NCI-H748 treated with DMSO at 0.1 percent for 48 hours (cell line): Measurements from ENCODE around the gene RGPD8.
"Not testable (repeated sequence)": the region's sequence is repeated elsewhere in the genome, so short reads cannot be mapped to it uniquely, and the experiment has no call there.

ENCODE experiments used
- DNase-seq: peaks from one replicate; lab custom pipeline; 2025; lab: John Stamatoyannopoulos, UW

RGPD8 gene

DNA sequence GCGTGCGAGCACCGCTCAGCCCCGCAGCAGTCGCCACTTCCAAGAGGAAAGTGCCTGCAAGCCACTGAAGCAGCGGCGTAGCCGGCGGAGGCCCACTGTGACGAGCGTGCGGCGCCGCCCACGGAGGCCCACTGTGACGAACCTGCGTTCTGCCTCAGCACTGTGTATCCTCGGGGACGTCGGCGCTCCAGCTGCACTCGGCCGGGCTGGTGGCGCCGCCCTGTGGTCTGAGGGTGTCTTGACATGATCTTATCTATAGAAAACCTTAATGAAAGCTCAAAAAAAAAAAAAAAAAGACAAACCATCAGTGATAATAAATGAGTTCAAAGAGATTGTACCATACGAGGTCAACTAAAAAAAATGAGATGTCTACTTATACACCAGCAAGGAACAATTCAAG lies at the start of gene RGPD8:
Gene RGPD8, minus strand, starts transcription at position 166 of the 400 bp plus-strand sequence. CDS start 192 bp downstream, outside the sequence.
- not testable (repeated sequence) for DNase-seq

DNA sequence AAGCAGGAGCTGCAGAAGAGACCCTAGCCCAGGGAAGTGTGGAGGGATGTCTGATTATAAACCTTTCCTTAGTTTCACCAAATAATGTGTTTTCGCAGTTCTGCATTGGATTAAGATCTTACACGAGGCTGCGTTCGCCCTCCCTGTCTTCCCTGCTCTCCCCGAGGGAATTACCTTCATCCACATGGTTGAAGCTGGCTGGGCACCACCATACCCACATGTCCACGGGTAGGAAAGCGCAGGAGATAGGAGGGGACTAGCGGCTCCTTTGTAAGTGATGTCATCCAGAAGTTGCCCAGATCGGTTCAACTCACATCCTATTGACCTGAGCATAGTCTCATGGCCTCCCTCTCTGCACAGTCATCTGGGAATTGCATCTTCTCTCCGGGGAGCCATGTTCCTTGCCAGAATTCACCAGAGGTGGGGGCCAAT lies 49.6 kb upstream of the RGPD8 start:
- DNase-seq: peak; percentile 25

DNA sequence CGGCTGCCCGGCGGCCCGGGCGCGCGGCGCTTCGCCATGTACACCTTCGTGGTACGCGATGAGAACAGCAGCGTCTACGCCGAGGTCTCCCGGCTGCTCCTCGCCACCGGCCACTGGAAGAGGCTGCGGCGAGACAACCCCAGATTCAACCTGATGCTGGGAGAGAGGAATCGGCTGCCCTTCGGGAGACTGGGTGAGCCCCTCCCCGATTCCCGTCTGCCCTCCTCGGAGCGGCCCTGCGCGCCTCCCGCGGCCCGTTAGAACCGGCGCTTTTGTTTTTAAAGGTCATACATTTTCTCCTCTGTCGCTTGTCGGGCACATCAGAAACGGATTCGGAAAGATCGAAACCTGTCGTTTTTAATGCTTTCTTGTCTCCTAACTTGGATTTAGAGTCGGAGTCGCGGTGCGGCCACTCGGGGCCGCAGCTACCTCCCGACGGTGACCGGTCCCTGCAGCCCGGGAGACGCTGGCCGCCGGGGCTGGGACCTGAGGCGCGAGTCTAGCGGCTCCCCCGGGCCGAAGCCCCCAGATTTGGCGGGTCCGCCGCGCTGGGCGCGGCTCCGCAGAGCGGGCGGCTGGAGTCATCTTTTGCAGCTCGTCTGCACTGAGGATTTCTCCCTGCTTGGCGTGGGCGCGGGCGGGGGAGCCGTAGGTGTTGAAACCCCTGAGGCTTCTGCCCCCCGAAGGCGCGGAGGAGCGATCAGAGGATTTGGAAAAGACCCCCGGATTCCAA lies 49.0 kb upstream of the RGPD8 start:
- no peak for DNase-seq

DNA sequence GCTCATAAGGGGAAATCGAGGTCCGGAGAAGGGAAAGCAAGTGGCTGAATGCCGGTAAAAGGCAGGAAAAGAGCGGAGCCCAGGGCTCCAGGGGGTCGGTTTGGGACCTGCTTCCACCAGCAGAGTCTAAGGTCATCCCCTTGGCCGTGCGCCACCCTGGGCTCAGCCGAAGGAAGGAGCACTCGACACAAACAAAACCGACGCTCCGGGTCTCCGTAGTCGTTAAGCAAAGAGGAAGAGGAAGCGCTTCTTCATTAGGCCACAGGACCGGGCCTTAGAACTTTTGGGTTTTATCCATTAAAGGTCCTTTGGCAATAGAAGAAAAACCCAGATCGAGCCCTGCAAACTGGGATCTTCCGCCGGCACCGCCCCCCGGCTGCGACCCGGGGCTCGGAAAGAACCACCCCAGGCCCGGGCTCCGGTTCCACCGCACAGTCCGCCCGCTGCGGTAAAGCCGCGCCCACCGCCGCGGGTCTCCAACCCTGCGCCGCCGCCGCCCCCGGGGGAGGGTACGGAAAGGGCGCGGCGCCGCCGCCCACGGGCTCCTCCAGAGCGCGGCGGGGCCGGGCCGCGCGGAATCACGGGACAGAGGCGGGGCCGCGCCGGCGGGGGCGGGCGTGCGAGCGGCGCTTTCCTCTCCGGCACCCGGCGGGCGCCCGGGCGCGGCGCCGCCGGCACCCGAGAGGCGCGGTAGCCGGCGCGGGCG lies 48.2 kb upstream of the RGPD8 start, which contains the start of gene TTL:
Gene TTL, plus strand, starts transcription at position 629 of the 706 bp plus-strand sequence. CDS start 189 bp downstream, outside the sequence.
- peak; percentile 39 for DNase-seq

DNA sequence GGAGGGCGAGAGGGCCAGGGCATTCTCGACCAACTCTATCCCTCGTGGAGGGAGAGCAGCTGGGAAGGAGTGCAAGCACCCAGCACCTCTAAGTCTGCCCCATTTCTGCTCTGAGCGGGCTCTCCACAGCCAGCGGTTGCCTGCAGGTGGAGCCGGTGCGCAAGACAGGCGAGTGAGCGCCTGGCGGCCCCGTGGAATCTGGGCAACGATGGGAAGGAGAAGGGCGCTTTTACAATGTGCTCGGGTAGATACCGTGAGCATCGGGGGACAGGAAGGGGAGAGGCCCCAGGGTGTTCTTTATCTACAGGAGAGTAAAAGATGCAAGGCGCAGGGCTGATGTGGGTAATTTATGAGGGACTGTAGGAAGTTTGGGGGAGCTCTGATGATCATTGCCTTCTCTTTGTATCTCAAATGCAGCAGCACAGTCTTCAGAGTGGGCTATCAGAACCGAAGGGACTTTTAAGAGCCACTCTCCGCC lies 47.6 kb upstream of the RGPD8 start:
- peak; percentile 45 for DNase-seq

DNA sequence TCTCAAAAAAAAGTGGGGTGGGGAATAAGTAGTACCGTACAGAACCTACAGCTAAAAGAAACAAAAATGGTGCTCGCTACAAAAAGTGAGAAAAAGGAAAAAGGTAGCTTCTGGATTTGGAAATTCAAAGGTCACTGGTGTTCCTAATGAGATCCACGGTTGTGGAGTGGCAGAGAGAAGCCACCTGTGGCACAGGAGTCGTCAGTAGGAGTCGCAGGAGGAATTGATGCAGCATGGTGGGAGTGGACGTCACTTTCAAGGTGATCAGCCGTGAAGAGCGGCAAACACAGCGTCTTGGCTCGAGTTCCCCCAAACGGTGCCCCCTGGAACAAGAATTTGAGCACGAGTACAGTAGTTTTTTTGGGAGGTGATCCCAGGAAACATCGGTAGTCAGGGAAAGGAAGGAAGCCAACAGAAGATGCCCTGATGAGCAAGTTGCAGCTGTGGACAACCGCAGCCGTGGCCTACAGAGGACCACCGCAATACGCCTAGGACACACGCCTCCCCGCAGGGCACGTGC lies 47.1 kb upstream of the RGPD8 start:
- no peak for DNase-seq

DNA sequence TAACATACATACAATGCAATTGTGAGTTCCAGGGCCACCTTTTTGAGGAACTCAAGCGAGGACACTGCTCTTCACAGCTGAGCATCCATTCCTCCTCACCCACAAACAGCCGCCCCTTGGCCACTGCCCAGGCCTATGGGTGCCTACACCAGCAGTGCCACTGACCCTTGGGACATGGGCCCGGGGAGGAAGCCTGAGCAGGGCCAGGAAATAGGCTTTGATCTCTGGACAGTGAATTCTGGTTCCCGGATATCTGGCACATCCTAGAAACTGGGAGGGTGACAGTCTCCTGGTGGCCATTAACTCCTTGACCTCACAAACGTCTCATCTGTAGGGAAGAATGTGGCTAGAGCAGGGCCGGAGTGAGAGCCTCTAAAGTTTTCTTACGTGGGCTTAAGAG lies 43.0 kb upstream of the RGPD8 start:
- DNase-seq: no peak

DNA sequence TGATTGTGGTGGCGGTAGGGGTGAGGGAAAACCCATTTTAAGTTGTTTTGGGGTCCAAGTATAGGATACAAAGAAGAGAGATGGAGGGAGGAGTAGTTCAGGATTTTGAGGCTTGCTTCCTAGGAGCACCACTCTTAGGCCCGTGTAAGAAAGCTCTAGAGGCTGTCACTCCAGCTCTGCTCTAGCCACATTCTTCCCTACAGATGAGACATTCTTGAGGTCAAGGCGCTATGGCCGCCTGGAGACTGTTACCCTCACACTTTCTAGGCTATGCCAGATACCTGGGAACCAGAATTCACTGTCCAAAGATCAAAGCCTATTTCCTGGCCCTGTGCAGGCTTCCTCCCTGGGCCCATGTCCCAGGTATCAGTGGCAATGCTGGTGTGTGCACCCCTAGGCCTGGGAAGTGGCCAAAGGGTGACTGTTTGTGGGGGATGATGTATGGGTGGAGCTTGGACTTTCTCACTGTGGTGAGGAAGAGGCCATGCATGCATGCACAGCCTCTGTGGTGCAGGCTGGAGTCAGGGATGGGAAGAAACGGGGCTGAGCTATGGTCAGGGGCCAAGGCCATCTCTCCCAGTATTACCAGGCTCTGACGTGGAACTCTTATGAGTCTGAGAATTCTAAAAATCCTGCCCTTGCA lies 41.5 kb upstream of the RGPD8 start:
- DNase-seq: no peak

DNA sequence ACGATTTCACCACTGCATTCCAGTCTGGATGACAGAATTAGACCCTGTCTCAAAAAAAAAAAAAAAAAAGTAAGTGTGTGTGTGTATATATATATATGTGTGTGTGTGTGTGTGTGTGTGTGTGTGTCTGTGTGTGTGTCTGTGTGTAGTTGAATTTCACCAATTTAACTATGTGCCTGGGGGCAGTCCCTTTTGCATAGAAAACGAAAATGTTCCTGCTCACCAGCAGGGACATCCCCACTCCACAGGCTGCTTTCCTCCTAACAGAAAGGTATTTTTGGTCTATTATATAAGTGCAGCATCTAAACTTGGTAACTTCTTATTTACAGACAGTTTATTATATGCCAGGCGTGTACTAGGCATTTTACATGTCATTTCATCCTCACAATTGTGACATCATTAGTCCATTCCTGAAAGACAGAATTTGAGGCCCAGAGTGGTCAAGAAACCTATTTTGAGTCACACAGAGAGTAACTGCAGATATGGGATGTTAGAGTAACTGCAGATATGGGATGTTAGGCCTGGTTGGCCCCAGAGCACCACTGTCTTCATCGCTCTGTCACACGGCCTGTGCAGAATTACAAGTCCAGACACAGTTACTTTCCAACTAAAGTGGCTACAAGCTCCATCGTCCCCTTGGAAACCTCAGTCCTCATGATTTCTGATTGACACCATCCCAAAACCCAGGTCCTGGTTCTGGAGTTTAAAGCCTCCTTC lies 39.3 kb upstream of the RGPD8 start:
- no peak for DNase-seq

DNA sequence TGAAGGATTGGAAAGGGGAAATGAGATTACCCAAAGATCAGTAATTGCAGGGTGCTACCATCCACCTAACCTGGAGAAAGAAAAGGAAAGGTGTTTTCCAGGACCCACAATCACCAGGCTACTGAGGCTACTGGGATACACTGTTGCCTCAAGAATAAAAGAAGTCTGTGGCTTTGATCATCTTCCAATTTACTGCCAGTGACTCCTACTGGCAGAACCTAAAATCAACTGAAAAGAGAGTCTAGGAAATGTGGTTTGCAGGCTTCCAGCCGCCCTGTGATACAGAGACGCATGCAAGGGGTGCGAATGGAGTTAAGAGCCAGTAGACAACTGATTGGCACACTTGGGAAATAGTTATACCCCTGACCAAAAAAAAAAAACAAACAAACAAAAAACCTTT lies 31.9 kb upstream of the RGPD8 start:
- DNase-seq: no peak

DNA sequence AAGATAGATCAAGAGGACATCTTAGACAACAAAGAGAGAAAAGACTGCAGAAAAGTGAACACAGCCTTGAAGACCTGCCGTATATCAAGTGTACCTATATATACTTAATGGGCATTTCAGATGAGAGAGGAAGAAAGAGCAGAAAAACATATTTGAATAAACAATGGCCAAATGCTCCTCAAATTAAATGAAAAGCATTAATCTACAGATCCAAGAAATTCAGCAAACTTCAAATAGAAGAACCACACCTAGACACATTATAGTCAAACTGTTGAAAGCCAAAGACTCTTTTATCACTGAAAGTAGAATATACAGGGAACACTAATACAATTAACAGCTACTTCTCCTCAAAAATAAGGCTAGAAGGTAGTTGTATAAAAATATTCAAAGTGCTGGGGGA lies 29.8 kb upstream of the RGPD8 start:
- no peak for DNase-seq

DNA sequence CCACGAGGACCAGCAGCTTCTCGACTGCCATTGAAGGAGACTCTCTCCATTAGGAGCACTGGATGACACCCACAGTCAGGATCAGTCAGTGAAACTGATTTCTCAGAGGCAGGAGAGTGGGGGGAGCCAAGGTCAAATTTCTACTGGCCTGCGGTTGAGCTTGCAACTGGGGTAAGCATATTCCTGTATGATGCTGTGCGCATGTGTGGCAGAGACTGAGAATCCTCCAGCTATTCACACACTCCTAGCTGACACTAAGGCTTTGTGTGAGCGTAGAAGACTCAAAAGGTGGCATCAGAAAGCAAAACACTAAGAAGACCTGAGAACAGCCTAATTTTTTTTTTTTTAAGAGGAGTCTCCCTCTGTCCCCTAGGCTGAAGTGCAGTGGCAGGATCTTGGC lies 28.7 kb upstream of the RGPD8 start:
- no peak for DNase-seq

DNA sequence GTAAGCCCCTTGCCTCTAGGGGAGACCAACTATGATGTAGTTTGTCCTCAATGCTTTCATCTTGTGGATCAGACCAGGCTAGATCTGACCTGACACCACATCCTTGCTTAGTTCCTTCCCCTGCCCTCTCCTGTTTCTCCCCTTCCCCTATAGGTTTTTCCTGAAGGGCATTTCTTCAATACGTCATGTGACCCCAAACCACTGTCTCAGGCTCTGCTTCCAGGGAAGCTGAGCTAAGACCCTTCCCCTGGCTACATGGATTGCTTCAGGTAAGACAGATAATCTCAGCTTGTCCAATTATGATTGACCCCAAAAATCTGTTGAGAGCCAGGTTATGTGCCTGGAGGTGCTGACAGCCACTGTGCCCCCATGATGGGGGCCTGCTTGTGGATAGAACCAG lies 25.9 kb upstream of the RGPD8 start:
- DNase-seq: no peak

DNA sequence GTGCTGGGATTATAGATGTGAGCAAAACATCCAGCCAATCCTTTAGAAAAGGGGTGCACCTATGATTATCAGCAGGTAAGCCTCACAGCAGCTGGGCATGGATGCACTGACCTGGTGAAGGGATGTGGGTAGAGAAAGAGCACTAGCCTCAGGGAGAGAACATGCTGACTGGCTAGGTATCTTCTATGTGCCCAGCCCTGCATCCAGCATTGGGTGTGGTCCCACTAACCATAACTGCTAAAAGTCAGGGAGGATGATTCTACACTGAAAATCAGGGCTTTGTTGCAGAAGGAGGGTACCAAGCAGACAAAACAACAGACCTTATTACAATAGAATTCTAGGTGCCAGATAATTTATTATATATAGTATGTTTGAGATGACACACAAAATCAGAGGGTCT lies 21.1 kb upstream of the RGPD8 start:
- no peak for DNase-seq

DNA sequence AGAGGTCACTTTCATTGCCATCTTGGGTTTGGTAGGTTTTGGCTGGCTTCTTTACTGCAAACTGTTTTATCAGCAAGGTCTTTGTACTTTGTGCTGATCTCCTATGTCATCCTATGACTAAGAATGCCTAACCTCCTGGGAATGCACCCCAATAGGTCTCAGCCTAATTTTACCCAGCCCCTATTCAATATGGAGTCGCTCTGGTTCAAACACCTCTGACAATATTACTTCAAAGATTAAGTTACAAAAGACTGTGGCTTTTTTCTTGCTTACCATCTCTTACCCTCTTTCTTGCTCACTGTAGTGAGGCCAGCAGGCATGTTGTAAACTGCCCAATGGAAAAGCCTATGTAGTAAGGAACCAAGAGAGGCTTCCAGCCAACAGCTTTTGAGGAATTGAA lies 17.9 kb upstream of the RGPD8 start:
- DNase-seq: no peak

DNA sequence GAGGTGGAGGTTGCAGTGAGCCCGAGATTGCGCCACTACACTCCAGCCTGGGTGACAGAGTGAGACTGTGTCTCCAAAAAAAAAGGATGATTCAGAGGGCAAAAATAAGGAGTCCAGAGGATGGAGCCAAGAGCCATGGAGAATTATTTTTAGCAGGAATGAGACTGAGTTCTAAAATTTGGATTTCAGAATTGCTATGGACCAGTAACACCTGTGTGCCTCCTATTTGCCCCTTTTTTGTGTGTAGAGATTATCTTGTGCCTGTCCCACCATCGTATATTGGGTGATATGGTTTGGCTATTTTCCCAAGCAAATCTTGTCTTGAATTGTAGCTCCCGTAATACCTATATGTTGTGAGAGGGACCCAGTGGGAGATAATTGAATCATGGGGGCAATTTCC lies 16.4 kb upstream of the RGPD8 start:
- DNase-seq: no peak

DNA sequence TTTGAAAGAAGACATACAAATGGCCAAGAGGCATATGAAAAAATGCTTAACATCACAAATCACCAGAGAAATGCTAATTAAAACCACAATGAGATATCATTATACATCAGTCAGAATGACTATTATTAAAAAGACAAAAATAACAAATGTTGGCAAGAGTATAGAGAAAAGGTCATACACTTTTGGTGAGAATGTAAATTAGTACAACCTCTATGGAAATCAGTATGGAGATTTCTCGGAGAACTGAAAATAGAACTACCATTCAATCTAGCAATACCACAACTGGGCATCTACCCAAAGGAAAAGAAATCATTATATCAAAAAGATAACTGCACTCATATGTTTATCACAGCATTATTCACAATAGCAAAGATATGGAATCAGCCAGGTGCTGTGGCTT lies 10.8 kb upstream of the RGPD8 start:
- DNase-seq: not testable (repeated sequence)

DNA sequence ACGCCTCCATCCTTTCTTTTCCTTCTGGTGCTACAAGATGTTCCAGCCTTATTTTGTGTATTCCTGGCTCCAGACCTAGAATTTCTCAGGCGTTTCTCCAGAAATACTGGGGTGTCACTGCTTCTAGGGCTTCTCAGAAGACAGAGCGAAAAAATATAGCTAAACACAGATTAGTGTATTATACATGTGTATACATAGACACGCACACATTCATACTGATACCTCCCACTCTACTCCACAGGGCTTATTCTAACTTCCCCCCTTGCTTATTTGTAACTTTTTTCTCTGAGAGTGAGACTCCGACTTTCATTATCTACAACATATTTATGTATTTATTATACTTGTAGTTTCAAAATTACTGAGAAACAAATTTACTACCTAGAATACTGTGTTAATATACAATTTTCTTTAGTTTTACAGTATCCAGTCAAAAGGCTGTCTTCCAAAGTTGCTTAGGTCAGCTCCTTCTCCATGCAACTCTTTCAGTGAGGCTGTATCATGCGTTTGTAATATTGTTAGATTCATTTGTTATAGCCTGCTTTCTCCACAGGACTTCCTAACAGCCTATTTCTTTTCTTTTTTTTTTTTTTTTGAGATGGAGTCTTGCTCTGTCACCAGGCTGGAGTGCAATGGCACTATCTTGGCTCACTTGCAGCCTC lies 5.3 kb upstream of the RGPD8 start:
- DNase-seq: not testable (repeated sequence)

DNA sequence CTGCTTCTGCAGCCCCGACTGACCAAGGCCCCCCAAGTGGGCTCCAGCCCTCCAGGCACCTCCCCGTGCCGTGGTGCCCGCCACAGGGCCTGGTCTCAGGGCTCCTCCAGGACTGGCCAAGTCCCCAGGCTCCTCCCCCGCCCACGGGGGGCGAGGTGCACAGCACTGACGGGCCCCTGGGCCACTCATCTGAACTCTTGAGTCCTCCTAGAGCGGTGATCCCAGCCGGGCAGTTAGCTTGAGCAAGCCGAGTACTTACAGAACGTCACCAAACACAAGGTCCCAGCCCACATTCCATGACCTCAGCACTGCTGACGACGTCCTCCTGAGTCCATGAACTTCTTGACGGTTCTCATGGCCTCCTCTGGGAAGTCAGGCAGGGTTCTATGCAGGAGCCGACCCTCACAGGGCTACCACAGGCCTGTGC lies 4.0 kb upstream of the RGPD8 start:
- DNase-seq: not testable (repeated sequence)

DNA sequence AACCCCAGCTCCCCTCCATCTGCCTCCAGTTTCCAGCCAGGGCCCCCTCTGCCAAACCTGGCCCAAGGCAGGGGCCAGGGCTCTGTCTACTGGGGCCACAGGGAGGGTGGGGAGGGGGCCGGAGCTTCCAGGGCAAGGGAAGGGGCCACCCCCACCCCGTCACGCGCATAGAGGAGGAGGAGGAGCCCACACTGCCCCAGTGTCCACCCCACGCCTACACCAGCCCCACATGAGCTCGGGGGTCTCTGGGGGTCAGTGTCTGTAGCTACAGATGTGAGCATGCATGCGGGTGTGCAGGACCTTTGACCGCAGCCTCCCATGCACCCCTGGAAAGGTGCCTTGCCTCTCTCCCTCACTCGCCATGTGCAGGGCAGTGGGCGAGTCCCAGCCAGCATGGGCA lies 3.5 kb upstream of the RGPD8 start:
- not testable (repeated sequence) for DNase-seq

DNA sequence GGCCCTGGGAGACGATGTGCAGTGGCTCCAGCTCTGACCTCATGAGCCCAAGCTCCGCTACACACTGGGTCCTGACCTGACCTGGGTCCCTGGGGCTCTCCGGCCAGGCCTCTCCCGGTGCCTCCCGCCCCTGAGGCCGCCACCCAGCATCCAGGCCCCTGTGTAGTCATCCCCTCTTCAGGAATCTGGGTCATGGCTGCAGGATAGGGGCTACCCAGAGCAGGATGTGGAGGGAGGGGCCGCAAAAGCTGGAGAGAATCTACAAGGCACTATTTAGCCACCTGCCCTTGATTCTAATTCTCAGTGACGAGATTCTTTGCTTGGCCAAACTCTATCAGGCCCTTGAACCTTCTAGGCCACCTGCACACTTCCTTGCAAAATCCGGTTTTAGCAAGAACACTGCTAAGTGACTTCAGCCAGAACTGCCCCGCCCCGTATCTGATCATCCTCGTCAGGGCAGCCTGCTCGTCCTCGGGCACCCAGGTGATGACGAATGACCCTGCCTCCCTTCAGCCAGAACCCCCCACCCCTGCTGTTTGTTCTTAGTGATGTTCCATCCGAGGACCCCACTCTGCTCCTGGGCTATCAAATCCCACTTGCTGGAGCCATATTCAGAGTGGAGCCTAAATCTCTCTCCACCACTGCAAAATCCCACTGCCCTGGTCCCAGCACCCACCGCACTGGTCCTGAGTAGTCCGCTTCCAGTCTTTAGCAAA lies 2.4 kb upstream of the RGPD8 start:
- not testable (repeated sequence) for DNase-seq
